IMR-90 (cell line): ENCODE measurements around the gene OGDHL. TPM values are rescaled to one million over a fixed set of nuclear protein-coding genes. Genes with fewer than 3 reads are reported as not detected.

Experiments
- ATAC-seq: fragments of 200-7000 bp; cut with Tn5 transposase; 2 replicates; pipeline ENCODE4 v1.9.1; 2020; ENCODE audit warnings: low read depth, mild to moderate bottlenecking, moderate library complexity
- BruUV-seq: library from RNA; stranded (reverse); fragments of 400-500 nt; replicated peaks from 2 replicates; lab custom pipeline; 2021; lab: Mats Ljungman, UMichigan
- CTCF ChIA-PET: fragments of 300-600 bp; formaldehyde crosslinking; extraction: SDS; loops from one replicate; lab custom pipeline; 2021; ENCODE audit warnings: antibody characterized with exemption; lab: Yijun Ruan, JAX
- POLR2A ChIA-PET: fragments of 300-600 bp; sonication (Branson Sonifier 250); formaldehyde crosslinking; loops from one replicate; lab custom pipeline; 2022; ENCODE audit warnings: antibody characterized with exemption; ENCODE audit not compliant: unreplicated experiment; lab: Charles Lee
- DNase-seq: peaks from one replicate; pipeline ENCODE4 v3.0.0; 2013
- H2AFZ ChIP-seq: replicated peaks from 2 replicates; pipeline ENCODE3; 2013; ENCODE audit warnings: low read length, mild to moderate bottlenecking; ENCODE audit not compliant: poor library complexity
- H2AK5ac ChIP-seq: 2 replicates; pipeline ENCODE4 v1.6.1; 2013; ENCODE audit warnings: low read depth, low read length, inconsistent platforms
- H2AK9ac ChIP-seq: replicated peaks from 2 replicates; pipeline ENCODE3; 2013; ENCODE audit warnings: mild to moderate bottlenecking, low read depth, low read length, moderate library complexity; ENCODE audit not compliant: poor library complexity
- H2BK120ac ChIP-seq: 2 replicates; pipeline ENCODE4 v1.6.1; 2013; ENCODE audit warnings: low read depth, low read length, inconsistent platforms
- H2BK15ac ChIP-seq: 3 replicates; pipeline ENCODE4 v1.6.1; 2013; ENCODE audit warnings: low read depth, low read length, inconsistent platforms
- H2BK20ac ChIP-seq: 2 replicates; pipeline ENCODE4 v1.6.1; 2013; ENCODE audit warnings: low read depth, mild to moderate bottlenecking, inconsistent platforms, low read length, moderate library complexity
- H2BK5ac ChIP-seq: 2 replicates; pipeline ENCODE4 v1.6.1; 2013; ENCODE audit warnings: mild to moderate bottlenecking, low read depth, low read length, inconsistent platforms; ENCODE audit not compliant: poor library complexity, severe bottlenecking
- H3K14ac ChIP-seq: replicated peaks from 2 replicates; pipeline ENCODE4 v1.6.1; 2013; ENCODE audit warnings: low read depth, low read length, inconsistent platforms
- H3K18ac ChIP-seq: 2 replicates; pipeline ENCODE4 v1.6.1; 2013; ENCODE audit warnings: low read depth, low read length, control low read depth
- H3K23ac ChIP-seq: 2 replicates; pipeline ENCODE4 v1.6.1; 2013; ENCODE audit warnings: low read depth, low read length, inconsistent platforms
- H3K27ac ChIP-seq: 2 replicates; pipeline ENCODE4 v1.5.1; 2013; ENCODE audit warnings: mild to moderate bottlenecking, control low read depth, low read length; ENCODE audit not compliant: insufficient read depth
- H3K27me3 ChIP-seq: 2 replicates; pipeline ENCODE4 v1.6.1; 2013; ENCODE audit warnings: low read length; ENCODE audit not compliant: control insufficient read depth, insufficient read depth
- H3K36me3 ChIP-seq: 2 replicates; pipeline ENCODE4 v1.6.1; 2013; ENCODE audit warnings: low read length, mixed read lengths; ENCODE audit not compliant: control insufficient read depth, insufficient read depth
- H3K4ac ChIP-seq: 2 replicates; pipeline ENCODE4 v1.6.1; 2013; ENCODE audit warnings: low read depth, low read length, inconsistent platforms
- H3K4me1 ChIP-seq: 2 replicates; pipeline ENCODE4 v1.6.1; 2013; ENCODE audit warnings: low read length, mixed read lengths; ENCODE audit not compliant: control insufficient read depth, insufficient read depth
- H3K4me2 ChIP-seq: 2 replicates; pipeline ENCODE4 v1.6.1; 2013; ENCODE audit warnings: low read depth, mild to moderate bottlenecking, control low read depth, low read length, moderate library complexity
- H3K4me3 ChIP-seq: 2 replicates; pipeline ENCODE4 v1.5.1; 2013; ENCODE audit warnings: low read depth, mild to moderate bottlenecking, control low read depth, low read length, moderate library complexity; ENCODE audit not compliant: insufficient read depth
- H3K56ac ChIP-seq: 2 replicates; pipeline ENCODE4 v1.6.1; 2013; ENCODE audit warnings: low read length, inconsistent platforms; ENCODE audit not compliant: insufficient read depth; ENCODE audit errors: extremely low read depth
- H3K79me1 ChIP-seq, 2 experiments: 2 replicates each; pipeline ENCODE4 v1.6.1; 2013; ENCODE audit warnings: low read length in 2 of 2, inconsistent platforms in 1 of 2, low read depth in 1 of 2
- H3K9ac ChIP-seq: 2 replicates; pipeline ENCODE4 v1.6.1; 2013; ENCODE audit warnings: low read depth, low read length, control low read depth
- H3K9me1 ChIP-seq: 2 replicates; pipeline ENCODE4 v1.6.1; 2013; ENCODE audit warnings: low read length, inconsistent platforms; ENCODE audit not compliant: insufficient read depth
- H3K9me3 ChIP-seq: 2 replicates; pipeline ENCODE4 v1.6.1; 2013; ENCODE audit warnings: low read length; ENCODE audit not compliant: control insufficient read depth, insufficient read depth
- H4K20me1 ChIP-seq: 2 replicates; pipeline ENCODE4 v1.6.1; 2013; ENCODE audit warnings: low read length, inconsistent platforms; ENCODE audit not compliant: insufficient read depth
- H4K5ac ChIP-seq: 2 replicates; pipeline ENCODE4 v1.6.1; 2013; ENCODE audit warnings: mild to moderate bottlenecking, low read depth, low read length, control low read depth
- H4K8ac ChIP-seq, 2 experiments: 2 replicates each; pipeline ENCODE4 v1.6.1; 2013; ENCODE audit warnings: low read depth in 2 of 2, low read length in 2 of 2, control low read depth in 1 of 2, inconsistent platforms in 1 of 2
- H4K91ac ChIP-seq: 2 replicates; pipeline ENCODE4 v1.6.1; 2013; ENCODE audit warnings: low read depth, low read length, inconsistent platforms; ENCODE audit not compliant: insufficient read depth
- CEBPB ChIP-seq: IDR thresholded peaks from 2 replicates; pipeline ENCODE4 v1.6.1; 2012; ENCODE audit warnings: low read depth, low read length, improper control_type of control experiment
- MAFK ChIP-seq: IDR thresholded peaks from 2 replicates; pipeline ENCODE4 v1.6.1; 2012; ENCODE audit warnings: low read depth, low read length, improper control_type of control experiment
- MAZ ChIP-seq: IDR thresholded peaks from 2 replicates; pipeline ENCODE4 v1.6.1; 2012; ENCODE audit warnings: low read depth, mild to moderate bottlenecking, low read length, improper control_type of control experiment, moderate library complexity, borderline replicate concordance
- MXI1 ChIP-seq: IDR thresholded peaks from 2 replicates; pipeline ENCODE4 v1.6.1; 2012; ENCODE audit warnings: low read depth, mild to moderate bottlenecking, low read length, moderate library complexity, borderline replicate concordance
- NFE2L2 ChIP-seq: fragments of 150-350 bp; IDR thresholded peaks from 2 replicates; pipeline ENCODE4 v1.6.1; 2016; ENCODE audit warnings: low read depth, mild to moderate bottlenecking, low read length
- RAD21 ChIP-seq: IDR thresholded peaks from 2 replicates; pipeline ENCODE4 v1.6.1; 2012; ENCODE audit warnings: low read length, improper control_type of control experiment
- RFX5 ChIP-seq: IDR thresholded peaks from 2 replicates; pipeline ENCODE4 v1.8.0; 2012; ENCODE audit warnings: low read depth, mild to moderate bottlenecking, low read length, moderate library complexity
- USF2 ChIP-seq: fragments of 150-350 bp; IDR thresholded peaks from 2 replicates; pipeline ENCODE4 v1.6.1; 2017; ENCODE audit warnings: mild to moderate bottlenecking, antibody characterized with exemption, low read length, low read depth
- WGBS, 2 experiments: methylation state at CpG; one replicate each; pipeline versions ENCODE4 v1.1.5 to v1.1.7; 2013; ENCODE audit warnings: missing lambda C conversion rate in 2 of 2; ENCODE audit not compliant: insufficient read length in 1 of 2; ENCODE audit errors: extremely low coverage in 2 of 2; 5-methylcytosine and 5-hydroxymethylcytosine counted together
- dilution Hi-C: fragments of 300-500 bp; cut with HindIII; formaldehyde crosslinking; loops from one replicate; pipeline ENCODE4 v1.14.3; 2018; ENCODE audit warnings: low sequenced_read_pairs; ENCODE audit not compliant: unreplicated experiment
- in situ Hi-C: fragments of 300-500 bp; cut with MboI; formaldehyde crosslinking; loops from 3 replicates; pipeline ENCODE4 v1.14.3; 2019; ENCODE audit warnings: low sequenced_read_pairs, inconsistent platforms, mixed read lengths
- intact Hi-C: fragments of 100-400 bp; cut with micrococcal nuclease; formaldehyde crosslinking; loops from 2 replicates; pipeline ENCODE4 v1.10.0; 2022
- polyA plus RNA-seq, 3 experiments: library from polyadenylated mRNA; depleted of rRNA; stranded (reverse); fragments of >200 nt; gene quantifications; 2 replicates each; pipeline ENCODE4 v1.2.3, GENCODE V29; 2012; ENCODE audit warnings: low replicate concordance in 1 of 3
- total RNA-seq: library from RNA; depleted of rRNA; stranded (reverse); fragments of >200 nt; gene quantifications from 2 replicates; pipeline ENCODE4 v1.2.3, GENCODE V29; 2012

The OGDHL gene
- total and polyA plus RNA-seq, 2 of the 4 experiments (the other 2 are of a cell fraction): 0.18 to 0.27 TPM

- Histone ChIP-seq H3K9me3 (no peaks in the 10 kb centered on the region), H3K27ac (no peak overlapping the region), H4K5ac (no peak overlapping the region), H2BK15ac (no peak overlapping the region), H4K20me1 (no peaks in the 10 kb centered on the region), H3K36me3 (no peaks in the 10 kb centered on the region), H3K9me1 (no peaks in the 10 kb centered on the region; the same call in 1 of the 2 replicates), H4K91ac (no peak overlapping the region), H2BK120ac (no peak overlapping the region), H2BK20ac (no peak overlapping the region), H3K79me1 (no peaks in the 10 kb centered on the region), H2AK5ac (no peak overlapping the region), H3K4me2 (no peak overlapping the region), H2AFZ (no peak overlapping the region), H3K27me3 (peaks cover 4% of the 10 kb centered on the region), H2AK9ac (no peak overlapping the region), H3K4me3 (no peak overlapping the region), H3K23ac (no peak overlapping the region), H2BK5ac (no peak overlapping the region), H3K56ac (no peak overlapping the region), H3K4ac (no peak overlapping the region), H4K8ac (no peak overlapping the region), H3K4me1 (no peaks in the 10 kb centered on the region), H3K9ac (no peak overlapping the region), H3K14ac (no peak overlapping the region), H3K18ac (no peak overlapping the region)
- BruUV-seq: no TSS peak
- ChIA-PET POLR2A (no interaction called here), CTCF (no interaction called here)
- no peak for TF ChIP-seq USF2
- TF ChIP-seq MAZ: no peak
- no peak for TF ChIP-seq RAD21
- no peak for TF ChIP-seq CEBPB
- TF ChIP-seq MXI1: no peak
- TF ChIP-seq MAFK: no peak
- TF ChIP-seq RFX5: no peak
- TF ChIP-seq NFE2L2: no peak
- 85% methylated on average over 9 of the region's 19 CpGs; no CpG with 5 or more reads in 1 of the 2 experiments for WGBS, 2 experiments
- intact Hi-C loops: no loop called here
- DNase-seq (no peak), ATAC-seq (no peak)
- dilution Hi-C loops: no loop called here
- in situ Hi-C loops: no loop called here
These were observed 18.6 kb downstream of the OGDHL start for GRCh38 chr10:49743464-49744075.
